ENCODE measurements around the gene ZNF507. TPM values are rescaled to one million over a fixed set of nuclear protein-coding genes. Genes with fewer than 3 reads are reported as not detected.

ZNF507 gene
- total and polyA plus RNA-seq, 9 of the 15 experiments (the other 6 are each of a cell fraction or from before 2014, with no cell fraction given): 2.9 to 25.0 (median 10.4) TPM

DNA sequence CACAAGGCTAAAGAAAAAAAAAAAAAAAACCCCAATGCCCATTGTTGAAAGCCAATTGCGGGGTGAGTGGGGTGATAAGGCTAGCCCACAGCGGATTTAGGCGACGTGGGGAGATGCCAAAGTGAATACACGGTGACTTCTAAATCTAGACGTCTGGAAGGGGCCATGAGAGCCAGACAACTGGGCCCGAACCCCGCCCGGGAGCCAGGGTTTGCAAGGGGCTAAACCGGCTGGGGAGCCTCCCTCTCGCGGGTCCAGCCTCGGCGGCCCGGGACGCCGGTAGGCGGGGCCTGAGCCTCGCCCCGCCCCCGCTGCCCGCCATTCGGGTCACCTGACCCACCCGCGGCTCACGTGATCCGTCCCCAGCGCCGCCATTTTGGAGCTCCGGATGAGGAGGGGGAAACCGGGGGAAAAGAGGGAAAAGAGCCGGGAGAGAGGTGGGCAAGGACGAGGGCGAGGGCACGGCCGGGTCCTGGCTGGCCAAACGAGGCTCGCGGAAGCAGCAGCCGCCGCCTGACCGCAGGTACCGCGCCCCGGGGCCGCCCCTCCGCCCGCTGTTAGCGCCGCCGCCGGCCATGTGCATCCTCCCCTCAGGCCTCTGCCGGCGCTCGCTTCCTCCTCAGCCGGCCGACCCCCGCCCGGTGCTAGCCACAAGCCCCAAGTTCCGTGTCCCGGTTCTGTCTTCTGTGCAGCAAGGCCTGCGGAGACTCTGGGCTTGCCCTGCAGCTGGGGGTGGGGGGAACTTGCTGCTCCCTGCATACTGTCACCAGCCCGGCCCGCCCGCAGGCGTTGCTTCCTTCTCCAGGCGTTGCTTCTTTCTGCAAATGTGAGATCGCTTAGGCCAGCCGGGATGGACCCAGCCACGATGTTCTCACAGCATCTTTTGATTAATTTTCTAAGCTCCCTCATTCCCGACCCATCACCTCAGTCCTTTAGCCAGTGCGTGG lies at the start of gene ZNF507 (continued):
- TF ChIP-seq, protein P1, sequence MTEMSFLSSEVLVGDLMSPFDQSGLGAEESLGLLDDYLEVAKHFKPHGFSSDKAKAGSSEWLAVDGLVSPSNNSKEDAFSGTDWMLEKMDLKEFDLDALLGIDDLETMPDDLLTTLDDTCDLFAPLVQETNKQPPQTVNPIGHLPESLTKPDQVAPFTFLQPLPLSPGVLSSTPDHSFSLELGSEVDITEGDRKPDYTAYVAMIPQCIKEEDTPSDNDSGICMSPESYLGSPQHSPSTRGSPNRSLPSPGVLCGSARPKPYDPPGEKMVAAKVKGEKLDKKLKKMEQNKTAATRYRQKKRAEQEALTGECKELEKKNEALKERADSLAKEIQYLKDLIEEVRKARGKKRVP (CRISPR knock-in tag; IDR thresholded peaks at IDR 0.05): no peak
- peak; percentile 65; the same call in 1 of the 2 replicates for TF ChIP-seq POLR2AphosphoS5 (IDR thresholded peaks at IDR 0.05; ENCODE audit: control insufficient read depth, insufficient read depth, low read depth, low read length)
- TF ChIP-seq MIER1 (IDR thresholded peaks at IDR 0.05; ENCODE audit: low read depth): no peak
- peak; percentile 12; the same call in 1 of the 2 replicates for TF ChIP-seq NFIC (IDR thresholded peaks at IDR 0.05)
- TF ChIP-seq LARP7 (IDR thresholded peaks at IDR 0.05): peak; percentile 31; the same call in 1 of the 2 replicates
- TF ChIP-seq HCFC1 (IDR thresholded peaks at IDR 0.05; ENCODE audit: low read depth, low read length): peak; percentile 77
- peak; percentile 84 for TF ChIP-seq ZFX (CRISPR knock-in tag; IDR thresholded peaks at IDR 0.05)
- TF ChIP-seq SUPT5H (IDR thresholded peaks at IDR 0.05): peak; percentile 60
- TF ChIP-seq KDM1A (IDR thresholded peaks at IDR 0.05): peak; percentile 22 to 70; a peak in 2 of 4 replicates
- TF ChIP-seq ZKSCAN1 (IDR thresholded peaks at IDR 0.05; ENCODE audit: low read depth, low read length): 0 out of 2 replicates have a peak, but pooled peaks have one; percentile 22
- peak; percentile 34 for TF ChIP-seq ETV1 (tag; conservative IDR thresholded peaks at IDR 0.05; ENCODE audit: low read depth)
- TF ChIP-seq, protein P2, sequence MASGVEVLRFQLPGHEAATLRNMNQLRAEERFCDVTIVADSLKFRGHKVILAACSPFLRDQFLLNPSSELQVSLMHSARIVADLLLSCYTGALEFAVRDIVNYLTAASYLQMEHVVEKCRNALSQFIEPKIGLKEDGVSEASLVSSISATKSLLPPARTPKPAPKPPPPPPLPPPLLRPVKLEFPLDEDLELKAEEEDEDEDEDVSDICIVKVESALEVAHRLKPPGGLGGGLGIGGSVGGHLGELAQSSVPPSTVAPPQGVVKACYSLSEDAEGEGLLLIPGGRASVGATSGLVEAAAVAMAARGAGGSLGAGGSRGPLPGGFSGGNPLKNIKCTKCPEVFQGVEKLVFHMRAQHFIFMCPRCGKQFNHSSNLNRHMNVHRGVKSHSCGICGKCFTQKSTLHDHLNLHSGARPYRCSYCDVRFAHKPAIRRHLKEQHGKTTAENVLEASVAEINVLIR (CRISPR knock-in tag; IDR thresholded peaks at IDR 0.05): no peak
- no peak for TF ChIP-seq FOXK1 (CRISPR knock-in tag; IDR thresholded peaks at IDR 0.05; ENCODE audit: borderline replicate concordance)
- peak; percentile 70 to 89; a peak in 3 of 4 replicates for TF ChIP-seq SIN3A (IDR thresholded peaks at IDR 0.05; ENCODE audit: borderline replicate concordance in 2 of 2, control insufficient read depth in 1 of 2, low read depth in 2 of 2, low read length in 2 of 2)
- TF ChIP-seq SAP30 (IDR thresholded peaks at IDR 0.05; ENCODE audit: borderline replicate concordance, insufficient read depth, low read depth, low read length, poor library complexity, severe bottlenecking): peak; percentile 91
- peak; percentile 82; the same call in 1 of the 2 replicates for TF ChIP-seq CBX1 (IDR thresholded peaks at IDR 0.05; ENCODE audit: low read depth)
- peak; percentile 52 for TF ChIP-seq FOSL1 (tag; conservative IDR thresholded peaks at IDR 0.05)
- TF ChIP-seq ZNF77 (CRISPR knock-in tag; IDR thresholded peaks at IDR 0.05): no peak
- TF ChIP-seq HDAC3 (IDR thresholded peaks at IDR 0.05; ENCODE audit: borderline replicate concordance, partially characterized antibody): no peak
- 0 out of 2 replicates have a peak, but pooled peaks have one; percentile 16 for TF ChIP-seq KLF13 (tag; IDR thresholded peaks at IDR 0.05; ENCODE audit: borderline replicate concordance, low read depth)
- TF ChIP-seq NCOA1 (IDR thresholded peaks at IDR 0.05; ENCODE audit: low read depth): no peak
- peak; percentile 94 for TF ChIP-seq BHLHE40 (IDR thresholded peaks at IDR 0.05; ENCODE audit: low read length)
- TF ChIP-seq NR4A1 (CRISPR knock-in tag; IDR thresholded peaks at IDR 0.05): no peak
- TF ChIP-seq NR4A1 (tag; IDR thresholded peaks at IDR 0.05): 0 out of 2 replicates have a peak, but pooled peaks have one; percentile 36
- no peak for TF ChIP-seq JUND (IDR thresholded peaks at IDR 0.05; ENCODE audit: borderline replicate concordance, low read depth, low read length)
- no peak for TF ChIP-seq JUND (tag; IDR thresholded peaks at IDR 0.05; ENCODE audit: borderline replicate concordance, low read depth, low read length)
- TF ChIP-seq RCOR1 (IDR thresholded peaks at IDR 0.05; ENCODE audit: borderline replicate concordance in 1 of 2, low read depth in 2 of 2, low read length in 2 of 2): peak in 1 of 2 experiments; percentile 25; a peak in 1 of 4 replicates
